Raji (cell line): Measurements from ENCODE around the gene AKT3.

Source experiments
- POLR2A ChIP-seq: IDR thresholded peaks from 2 replicates; pipeline ENCODE4 v1.6.1; 2011; ENCODE audit warnings: low read depth, low read length, control low read depth; ENCODE audit not compliant: insufficient read depth

Gene AKT3

GRCh38 chr1:243642936-243643335 is 207.1 kb downstream of the AKT3 start:
- TF ChIP-seq POLR2A: no peak

DNA sequence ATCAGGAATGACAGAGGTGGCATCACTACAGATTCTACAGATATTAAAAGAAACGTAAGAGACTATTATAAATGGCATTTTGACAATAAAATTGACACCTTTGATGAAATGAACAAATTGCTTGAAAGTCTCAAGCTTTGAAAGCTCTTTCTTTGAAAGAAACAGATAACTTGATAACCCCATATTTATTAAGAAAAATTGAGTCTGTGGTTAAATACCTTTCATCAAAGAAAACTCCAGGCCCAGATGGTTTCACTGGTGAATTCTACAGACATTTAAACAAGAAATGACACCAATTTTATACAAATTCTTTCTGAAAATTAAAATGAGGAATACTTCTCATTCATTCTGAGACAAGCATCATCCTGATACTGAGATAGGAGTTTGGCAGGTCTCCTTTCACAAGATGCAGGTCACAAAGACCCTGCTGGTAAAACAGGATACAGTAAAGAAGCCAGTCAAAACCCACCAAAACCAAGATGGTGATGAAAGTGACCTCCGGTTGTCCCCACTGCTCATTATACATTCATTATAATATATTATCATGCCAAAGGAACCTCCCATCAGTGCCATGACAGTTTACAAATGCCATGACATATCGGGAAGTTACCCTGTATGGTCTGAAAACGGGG is 210.9 kb downstream of the AKT3 start:
- no peak for TF ChIP-seq POLR2A

GRCh38 chr1:243638186-243638585 is 211.9 kb downstream of the AKT3 start:
- no peak for TF ChIP-seq POLR2A

- TF ChIP-seq POLR2A: no peak
Measured at GRCh38 chr1:243628476-243628907, 221.6 kb downstream of the AKT3 start.

DNA sequence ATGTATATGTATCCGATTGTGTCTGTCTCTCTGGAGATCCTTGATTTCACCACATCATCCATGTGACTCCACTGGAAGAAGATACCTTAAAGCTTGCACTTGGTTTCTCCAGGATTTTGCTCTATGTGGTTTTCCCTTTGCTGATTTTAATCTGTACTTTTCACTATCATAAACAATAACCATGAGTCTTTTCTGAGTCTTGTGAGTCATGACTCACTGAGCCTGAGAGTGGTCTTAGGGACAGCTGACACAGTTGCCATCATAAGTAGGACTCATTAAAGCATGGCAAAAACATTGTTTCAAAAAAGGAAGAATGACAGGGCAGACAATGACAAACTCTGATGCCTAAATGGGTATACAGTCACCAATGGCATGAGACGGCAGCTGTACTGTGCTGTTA is 226.2 kb downstream of the AKT3 start:
- TF ChIP-seq POLR2A: no peak

GRCh38 chr1:243621973-243622372 is 228.1 kb downstream of the AKT3 start:
- no peak for TF ChIP-seq POLR2A

DNA sequence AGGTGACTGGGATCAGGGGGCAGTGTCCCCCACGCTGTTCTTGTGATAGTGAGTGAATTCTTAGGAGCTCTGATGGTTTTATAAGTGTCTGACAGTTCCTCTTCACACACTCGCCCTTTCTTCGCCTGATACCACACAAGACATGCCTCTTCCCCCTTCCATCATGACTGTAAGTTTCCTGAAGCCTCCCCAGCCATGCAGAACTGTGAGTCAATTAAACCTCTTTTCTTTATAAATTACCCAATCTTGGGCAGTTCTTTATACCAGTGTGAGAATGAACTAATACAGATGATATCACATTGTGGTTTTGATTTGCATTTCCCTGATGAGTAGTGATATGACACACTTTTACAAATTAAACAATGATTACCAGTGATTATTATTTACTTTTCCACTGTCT is 229.9 kb downstream of the AKT3 start:
- TF ChIP-seq POLR2A: no peak

GRCh38 chr1:243609698-243610097 is 240.3 kb downstream of the AKT3 start:
- TF ChIP-seq POLR2A: no peak

- no peak for TF ChIP-seq POLR2A
Measured at GRCh38 chr1:243605604-243606003, 244.4 kb downstream of the AKT3 start.

DNA sequence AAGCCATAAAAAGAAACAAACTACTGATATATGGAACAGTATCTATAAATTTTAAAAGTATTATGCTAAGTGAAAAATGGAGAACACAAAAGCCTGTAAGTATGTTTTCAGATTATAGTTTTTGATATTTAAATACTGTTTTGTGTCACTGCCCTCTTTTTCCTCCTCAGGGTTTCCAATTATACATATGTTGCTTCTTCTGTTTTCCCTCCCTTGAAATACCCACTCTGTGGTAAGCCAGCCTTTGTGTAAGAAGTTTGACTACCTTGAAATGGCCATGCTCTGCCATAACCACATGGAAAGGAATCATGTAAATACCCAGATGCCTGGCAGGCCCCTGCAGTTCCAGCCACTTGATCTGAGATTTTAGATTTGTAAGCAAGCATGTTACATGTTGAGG is 248.3 kb downstream of the AKT3 start:
- no peak for TF ChIP-seq POLR2A

- TF ChIP-seq POLR2A: no peak
Measured at GRCh38 chr1:243598433-243598832, 251.6 kb downstream of the AKT3 start.

DNA sequence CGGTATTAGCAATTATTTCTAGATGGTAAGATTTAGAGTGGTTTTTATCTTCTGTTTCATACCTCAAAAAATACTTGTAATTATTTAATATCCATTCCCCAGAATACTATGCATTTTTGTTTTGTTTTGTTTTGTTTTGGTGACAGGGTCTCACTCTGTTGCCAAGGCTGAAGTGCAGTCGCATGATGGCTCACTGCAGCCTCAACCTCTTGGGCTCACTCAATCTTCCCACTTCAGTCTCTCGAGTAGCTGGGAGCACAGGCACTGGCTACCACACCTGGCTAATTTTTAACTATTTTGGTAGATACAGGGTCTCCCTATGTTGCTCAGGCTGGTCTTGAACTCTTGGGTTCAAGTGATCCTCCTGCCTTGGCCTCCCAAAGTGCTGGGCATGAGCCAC is 252.7 kb downstream of the AKT3 start:
- no peak for TF ChIP-seq POLR2A

DNA sequence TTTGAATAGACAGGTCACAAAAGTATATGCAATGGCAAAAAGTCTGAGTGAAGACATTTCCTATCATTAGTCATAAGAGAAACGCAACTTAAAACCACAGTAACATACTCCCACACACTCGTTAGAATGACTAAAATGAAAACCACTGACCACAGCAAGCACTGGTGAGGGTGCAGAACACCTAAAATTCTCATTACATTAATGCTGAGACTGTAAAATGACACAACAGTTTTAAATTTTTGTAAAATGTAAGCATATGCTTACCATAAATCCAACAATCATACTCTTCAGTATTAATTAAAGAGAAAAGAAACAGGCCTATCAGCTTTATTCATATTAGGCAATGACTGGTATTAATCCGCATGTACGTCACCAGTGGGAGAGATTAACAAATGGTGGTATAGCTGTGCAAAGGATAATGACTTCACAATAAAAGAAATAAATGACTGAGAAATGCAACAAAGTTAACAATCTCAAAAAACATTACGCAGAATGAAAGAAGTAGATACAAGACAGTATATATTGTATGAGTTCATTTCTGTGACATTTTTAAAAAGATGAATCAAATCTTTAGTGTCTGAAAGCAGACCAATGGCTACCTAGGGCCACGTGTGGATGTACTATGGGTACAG is 253.5 kb downstream of the AKT3 start:
- TF ChIP-seq POLR2A: no peak

DNA sequence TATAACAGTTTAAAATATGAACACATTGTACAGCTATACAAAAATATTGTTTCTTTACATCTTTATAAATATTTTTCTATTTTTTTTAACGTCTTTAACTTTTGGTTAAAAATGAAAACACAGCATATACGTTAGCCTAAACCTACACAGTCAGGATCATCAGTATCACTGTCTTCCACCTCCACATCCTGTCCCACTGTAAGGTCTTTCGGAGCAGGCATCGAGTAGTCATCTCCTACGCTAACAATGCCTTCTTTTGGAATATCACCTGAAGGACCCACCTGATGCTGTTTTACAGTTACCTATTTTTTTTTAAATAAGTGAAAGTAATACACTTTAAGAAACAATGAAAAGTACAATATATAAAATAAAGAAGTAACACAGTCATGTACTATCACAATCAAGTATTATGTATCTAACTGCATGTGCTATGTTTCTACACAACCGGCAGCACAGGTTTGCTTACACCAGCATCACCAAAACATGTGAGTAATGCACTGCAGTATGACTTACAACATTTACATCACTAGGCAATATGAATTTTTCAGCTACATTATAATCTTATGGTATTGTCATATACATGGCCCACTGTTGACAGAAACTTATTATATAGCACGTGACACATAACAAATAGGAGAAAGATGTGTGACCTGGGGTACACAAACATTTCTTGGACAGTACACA is 254.4 kb downstream of the AKT3 start:
- no peak for TF ChIP-seq POLR2A

DNA sequence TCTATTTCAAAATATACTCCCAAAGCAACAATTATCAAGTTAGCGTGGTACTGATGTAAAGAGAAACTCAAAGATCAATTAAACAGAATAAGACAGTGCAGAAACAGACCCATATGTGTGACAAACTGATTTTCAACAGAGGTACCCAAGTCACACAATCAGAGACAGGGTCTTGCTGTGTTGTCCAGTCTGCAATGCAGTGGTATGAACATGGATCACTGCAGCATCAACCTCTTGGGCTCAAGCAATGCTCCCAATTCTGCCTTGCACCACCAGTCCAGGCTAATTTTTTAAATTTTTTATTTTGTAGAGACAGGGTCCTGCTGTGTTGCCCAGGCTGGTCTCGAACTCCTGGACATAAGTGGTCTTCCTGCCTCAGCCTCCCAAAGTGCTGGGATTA is 255.6 kb downstream of the AKT3 start:
- TF ChIP-seq POLR2A: no peak

- TF ChIP-seq POLR2A: no peak
Measured at GRCh38 chr1:243587823-243588560, 262.1 kb downstream of the AKT3 start.
